WTC11 (cell line): ENCODE measurements around the gene PKP1.

Source experiments
- TCF7 ChIP-seq: sonication (generic); formaldehyde crosslinking; IDR thresholded peaks from 2 replicates; pipeline ENCODE4 v1.8.0; 2022; ENCODE audit warnings: mild to moderate bottlenecking, low read depth, missing genetic modification reagents, moderate library complexity
- TF ChIP-seq, protein P1 (sequence below): fragments of 200-600 bp; IDR thresholded peaks from 2 replicates; pipeline ENCODE4 v1.8.0; 2022; ENCODE audit warnings: antibody characterized with exemption
- TF ChIP-seq, protein P2 (sequence below): fragments of 250-450 bp; sonication (Bioruptor Pico); IDR thresholded peaks from 2 replicates; pipeline ENCODE4 v1.8.0; 2021; ENCODE audit warnings: mild to moderate bottlenecking
- TF ChIP-seq, protein P3 (sequence below): sonication (generic); formaldehyde crosslinking; IDR thresholded peaks from 2 replicates; pipeline ENCODE4 v1.8.1; 2023; ENCODE audit warnings: mild to moderate bottlenecking, missing genetic modification reagents
- TF ChIP-seq, protein P4 (sequence below): sonication (generic); formaldehyde crosslinking; IDR thresholded peaks from 2 replicates; pipeline ENCODE4 v1.8.1; 2023; ENCODE audit warnings: mild to moderate bottlenecking, missing genetic modification reagents
- TF ChIP-seq, protein P5 (sequence below): sonication (generic); formaldehyde crosslinking; conservative IDR thresholded peaks from 2 replicates; pipeline ENCODE4 v1.8.1; 2022; ENCODE audit warnings: mild to moderate bottlenecking, missing genetic modification reagents

DNA sequence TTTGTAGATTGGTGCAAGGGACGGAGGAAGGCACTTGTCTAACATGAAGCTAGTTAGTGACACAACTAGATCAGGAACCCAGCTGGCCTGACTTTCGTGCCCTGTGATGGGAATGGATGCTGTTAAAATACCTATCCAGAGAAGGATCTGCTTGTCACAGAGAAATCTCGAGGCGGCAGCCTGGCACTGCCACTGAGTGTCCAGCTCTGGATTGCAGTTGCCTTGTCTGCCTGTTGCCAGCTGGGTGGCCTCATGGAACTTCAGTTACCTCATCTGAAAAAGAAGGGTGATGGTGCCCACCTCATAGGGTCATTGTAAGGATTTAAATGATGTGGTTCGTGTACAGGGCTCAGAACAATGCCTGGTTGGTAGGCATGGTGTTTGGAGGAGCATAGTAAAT, 2.4 kb upstream of the PKP1 start:
- TF ChIP-seq, protein P1, sequence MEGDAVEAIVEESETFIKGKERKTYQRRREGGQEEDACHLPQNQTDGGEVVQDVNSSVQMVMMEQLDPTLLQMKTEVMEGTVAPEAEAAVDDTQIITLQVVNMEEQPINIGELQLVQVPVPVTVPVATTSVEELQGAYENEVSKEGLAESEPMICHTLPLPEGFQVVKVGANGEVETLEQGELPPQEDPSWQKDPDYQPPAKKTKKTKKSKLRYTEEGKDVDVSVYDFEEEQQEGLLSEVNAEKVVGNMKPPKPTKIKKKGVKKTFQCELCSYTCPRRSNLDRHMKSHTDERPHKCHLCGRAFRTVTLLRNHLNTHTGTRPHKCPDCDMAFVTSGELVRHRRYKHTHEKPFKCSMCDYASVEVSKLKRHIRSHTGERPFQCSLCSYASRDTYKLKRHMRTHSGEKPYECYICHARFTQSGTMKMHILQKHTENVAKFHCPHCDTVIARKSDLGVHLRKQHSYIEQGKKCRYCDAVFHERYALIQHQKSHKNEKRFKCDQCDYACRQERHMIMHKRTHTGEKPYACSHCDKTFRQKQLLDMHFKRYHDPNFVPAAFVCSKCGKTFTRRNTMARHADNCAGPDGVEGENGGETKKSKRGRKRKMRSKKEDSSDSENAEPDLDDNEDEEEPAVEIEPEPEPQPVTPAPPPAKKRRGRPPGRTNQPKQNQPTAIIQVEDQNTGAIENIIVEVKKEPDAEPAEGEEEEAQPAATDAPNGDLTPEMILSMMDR: no peak
- TF ChIP-seq TCF7 (CRISPR knock-in tag): no peak
- TF ChIP-seq, protein P2, sequence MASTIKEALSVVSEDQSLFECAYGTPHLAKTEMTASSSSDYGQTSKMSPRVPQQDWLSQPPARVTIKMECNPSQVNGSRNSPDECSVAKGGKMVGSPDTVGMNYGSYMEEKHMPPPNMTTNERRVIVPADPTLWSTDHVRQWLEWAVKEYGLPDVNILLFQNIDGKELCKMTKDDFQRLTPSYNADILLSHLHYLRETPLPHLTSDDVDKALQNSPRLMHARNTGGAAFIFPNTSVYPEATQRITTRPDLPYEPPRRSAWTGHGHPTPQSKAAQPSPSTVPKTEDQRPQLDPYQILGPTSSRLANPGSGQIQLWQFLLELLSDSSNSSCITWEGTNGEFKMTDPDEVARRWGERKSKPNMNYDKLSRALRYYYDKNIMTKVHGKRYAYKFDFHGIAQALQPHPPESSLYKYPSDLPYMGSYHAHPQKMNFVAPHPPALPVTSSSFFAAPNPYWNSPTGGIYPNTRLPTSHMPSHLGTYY (CRISPR knock-in tag): no peak
- TF ChIP-seq, protein P3, sequence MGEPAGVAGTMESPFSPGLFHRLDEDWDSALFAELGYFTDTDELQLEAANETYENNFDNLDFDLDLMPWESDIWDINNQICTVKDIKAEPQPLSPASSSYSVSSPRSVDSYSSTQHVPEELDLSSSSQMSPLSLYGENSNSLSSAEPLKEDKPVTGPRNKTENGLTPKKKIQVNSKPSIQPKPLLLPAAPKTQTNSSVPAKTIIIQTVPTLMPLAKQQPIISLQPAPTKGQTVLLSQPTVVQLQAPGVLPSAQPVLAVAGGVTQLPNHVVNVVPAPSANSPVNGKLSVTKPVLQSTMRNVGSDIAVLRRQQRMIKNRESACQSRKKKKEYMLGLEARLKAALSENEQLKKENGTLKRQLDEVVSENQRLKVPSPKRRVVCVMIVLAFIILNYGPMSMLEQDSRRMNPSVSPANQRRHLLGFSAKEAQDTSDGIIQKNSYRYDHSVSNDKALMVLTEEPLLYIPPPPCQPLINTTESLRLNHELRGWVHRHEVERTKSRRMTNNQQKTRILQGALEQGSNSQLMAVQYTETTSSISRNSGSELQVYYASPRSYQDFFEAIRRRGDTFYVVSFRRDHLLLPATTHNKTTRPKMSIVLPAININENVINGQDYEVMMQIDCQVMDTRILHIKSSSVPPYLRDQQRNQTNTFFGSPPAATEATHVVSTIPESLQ (CRISPR knock-in tag): no peak
- TF ChIP-seq, protein P4, sequence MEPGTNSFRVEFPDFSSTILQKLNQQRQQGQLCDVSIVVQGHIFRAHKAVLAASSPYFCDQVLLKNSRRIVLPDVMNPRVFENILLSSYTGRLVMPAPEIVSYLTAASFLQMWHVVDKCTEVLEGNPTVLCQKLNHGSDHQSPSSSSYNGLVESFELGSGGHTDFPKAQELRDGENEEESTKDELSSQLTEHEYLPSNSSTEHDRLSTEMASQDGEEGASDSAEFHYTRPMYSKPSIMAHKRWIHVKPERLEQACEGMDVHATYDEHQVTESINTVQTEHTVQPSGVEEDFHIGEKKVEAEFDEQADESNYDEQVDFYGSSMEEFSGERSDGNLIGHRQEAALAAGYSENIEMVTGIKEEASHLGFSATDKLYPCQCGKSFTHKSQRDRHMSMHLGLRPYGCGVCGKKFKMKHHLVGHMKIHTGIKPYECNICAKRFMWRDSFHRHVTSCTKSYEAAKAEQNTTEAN: no peak
- TF ChIP-seq, protein P5, sequence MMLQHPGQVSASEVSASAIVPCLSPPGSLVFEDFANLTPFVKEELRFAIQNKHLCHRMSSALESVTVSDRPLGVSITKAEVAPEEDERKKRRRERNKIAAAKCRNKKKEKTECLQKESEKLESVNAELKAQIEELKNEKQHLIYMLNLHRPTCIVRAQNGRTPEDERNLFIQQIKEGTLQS: no peak
